ENCODE results near the gene SAMD3.

- TF ChIP-seq CTCF (IDR thresholded peaks at IDR 0.05; ENCODE audit: low read depth, low read length, poor library complexity, severe bottlenecking): no peak
- no peak for TF ChIP-seq EZH2phosphoT487 (IDR thresholded peaks at IDR 0.05; ENCODE audit: borderline replicate concordance, low read length)
Observed at GRCh38 chr6:130167655-130168054, 55.1 kb downstream of the SAMD3 start.
